DMS114 treated with DMSO at 0.1 percent for 48 hours (cell line): ENCODE measurements around the gene STMN3.
A peak's percentile ranks its signal among the peaks of the same experiment; 100 is the strongest.
"Not testable (repeated sequence)": the region's sequence is repeated elsewhere in the genome, so short reads cannot be mapped to it uniquely, and the experiment has no call there.

Experiments used
- DNase-seq: peaks from one replicate; lab custom pipeline; 2025; ENCODE audit not compliant: unreplicated experiment; lab: John Stamatoyannopoulos, UW

The STMN3 gene

GRCh38 chr20:63657937-63658748 is 4.9 kb upstream of the STMN3 start, which contains the start of gene RTEL1:
Gene RTEL1 (plus strand): TSS chr20:63658312. CDS start chr20:63659403, 1,091 bp downstream.
- peak; percentile 83 for DNase-seq

- DNase-seq = no peak
Measured at GRCh38 chr20:63657260-63657936, 4.2 kb upstream of the STMN3 start.

GRCh38 chr20:63656451-63656850 is 3.2 kb upstream of the STMN3 start:
- DNase-seq = no peak

- no peak for DNase-seq
Measured at GRCh38 chr20:63655249-63655648, 2.0 kb upstream of the STMN3 start.

GRCh38 chr20:63653974-63654668 is 897 bp upstream of the STMN3 start:
- no peak for DNase-seq

GRCh38 chr20:63652192-63652980 is 838 bp downstream of the STMN3 start:
- peak; percentile 17 for DNase-seq

- no peak for DNase-seq
Measured at GRCh38 chr20:63651942-63652191, 1.4 kb downstream of the STMN3 start.

- DNase-seq = not testable (repeated sequence)
Measured at GRCh38 chr20:63650486-63650885, 2.7 kb downstream of the STMN3 start.

GRCh38 chr20:63648895-63649589 is 4.2 kb downstream of the STMN3 start:
- no peak for DNase-seq

- no peak for DNase-seq
Measured at GRCh38 chr20:63648190-63648589, 5.0 kb downstream of the STMN3 start.

- no peak for DNase-seq
Measured at GRCh38 chr20:63645218-63645617, 8.0 kb downstream of the STMN3 start.

GRCh38 chr20:63643946-63644345 is 9.3 kb downstream of the STMN3 start:
- no peak for DNase-seq

- DNase-seq = no peak
Measured at GRCh38 chr20:63643499-63643898, 9.7 kb downstream of the STMN3 start.

- no peak for DNase-seq
Measured at GRCh38 chr20:63642527-63643247, 10.5 kb downstream of the STMN3 start.

- peak; percentile 42 for DNase-seq
Measured at GRCh38 chr20:63641792-63642523, 11.3 kb downstream of the STMN3 start.

GRCh38 chr20:63641146-63641791 is 12.0 kb downstream of the STMN3 start:
- DNase-seq = no peak

- not testable (repeated sequence) for DNase-seq
Measured at GRCh38 chr20:63640686-63641085, 12.5 kb downstream of the STMN3 start.

GRCh38 chr20:63640086-63640485 is 13.1 kb downstream of the STMN3 start:
- DNase-seq = no peak
